Osteocyte (in vitro differentiated cells): ENCODE data around the gene CHD6. TPM values are rescaled to one million over a fixed set of nuclear protein-coding genes. Genes with fewer than 3 reads are reported as not detected.

Source experiments
- DNase-seq: peaks from one replicate; pipeline ENCODE4 v3.0.0; 2021; ENCODE audit warnings: mixed read lengths; ENCODE audit not compliant: unreplicated experiment; ENCODE audit errors: extremely low spot score
- H3K27ac Mint-ChIP-seq: one replicate; pipeline ENCODE4 v1.8.0; 2021; ENCODE audit warnings: mild to moderate bottlenecking, mixed read lengths; ENCODE audit not compliant: unreplicated experiment
- H3K27me3 Mint-ChIP-seq: one replicate; pipeline ENCODE4 v1.8.0; 2021; ENCODE audit warnings: mixed read lengths; ENCODE audit not compliant: unreplicated experiment
- H3K36me3 Mint-ChIP-seq: one replicate; pipeline ENCODE4 v1.8.0; 2021; ENCODE audit warnings: mixed read lengths; ENCODE audit not compliant: unreplicated experiment
- H3K4me1 Mint-ChIP-seq: one replicate; pipeline ENCODE4 v1.8.0; 2021; ENCODE audit warnings: mixed read lengths; ENCODE audit not compliant: unreplicated experiment
- H3K4me3 Mint-ChIP-seq: one replicate; pipeline ENCODE4 v1.8.0; 2021; ENCODE audit warnings: mild to moderate bottlenecking, moderate library complexity, mixed read lengths; ENCODE audit not compliant: unreplicated experiment
- H3K9me3 Mint-ChIP-seq: one replicate; pipeline ENCODE4 v1.8.0; 2021; ENCODE audit warnings: mixed read lengths; ENCODE audit not compliant: unreplicated experiment
- CTCF ChIP-seq: fragments of 200-600 bp; sonication (generic); IDR thresholded peaks from 2 replicates; pipeline ENCODE4 v1.5.0; 2021; ENCODE audit warnings: antibody characterized with exemption, mild to moderate bottlenecking, moderate library complexity
- total RNA-seq: library from RNA; stranded (reverse); gene quantifications from 2 replicates; pipeline ENCODE4 v1.2.1, GENCODE V29; 2021

CHD6 gene
- total RNA-seq, 1 donor from 2014 or later = 51.4 TPM

GRCh38 chr20:41353530-41353929 lies 264.6 kb downstream of the CHD6 start:
- Mint-ChIP-seq H3K4me1 (no peaks in the 10 kb centered on the region), H3K27ac (no peak overlapping the region), H3K36me3 (no peaks in the 10 kb centered on the region), H3K27me3 (no peaks in the 10 kb centered on the region), H3K9me3 (no peaks in the 10 kb centered on the region), H3K4me3 (no peak overlapping the region)
- DNase-seq = no peak
- no peak for TF ChIP-seq CTCF

DNA sequence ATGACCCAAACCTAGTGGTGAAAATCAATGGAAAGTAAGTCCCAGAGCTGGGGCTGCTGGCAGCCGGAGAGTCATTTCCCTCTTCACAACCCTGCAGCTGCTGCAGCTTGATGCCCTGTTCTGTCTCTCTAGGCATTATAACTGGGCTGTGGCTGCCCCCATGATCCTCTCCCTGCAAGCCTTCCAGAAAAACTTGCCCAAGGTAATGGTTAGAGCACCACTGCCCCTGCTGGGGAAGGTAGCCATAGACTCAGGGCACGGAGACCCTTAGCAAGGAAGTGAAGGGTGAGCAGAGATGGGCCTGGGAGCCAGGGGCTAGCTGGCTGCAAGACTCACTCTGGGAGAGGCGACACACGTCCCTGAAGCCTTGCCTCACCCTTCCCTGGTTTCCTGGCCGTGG lies 265.5 kb downstream of the CHD6 start:
- H3K4me1 Mint-ChIP-seq = no peaks in the 10 kb centered on the region
- no peak overlapping the region for H3K27ac Mint-ChIP-seq
- no peak overlapping the region for H3K4me3 Mint-ChIP-seq
- no peak for TF ChIP-seq CTCF
- no peak for DNase-seq
- no peaks in the 10 kb centered on the region for H3K36me3 Mint-ChIP-seq
- H3K9me3 Mint-ChIP-seq = no peaks in the 10 kb centered on the region
- H3K27me3 Mint-ChIP-seq = no peaks in the 10 kb centered on the region

GRCh38 chr20:41352106-41352505 lies 266.1 kb downstream of the CHD6 start:
- no peak for TF ChIP-seq CTCF
- no peaks in the 10 kb centered on the region for H3K4me1 Mint-ChIP-seq
- no peak overlapping the region for H3K27ac Mint-ChIP-seq
- H3K9me3 Mint-ChIP-seq = no peaks in the 10 kb centered on the region
- no peak for DNase-seq
- H3K27me3 Mint-ChIP-seq = no peaks in the 10 kb centered on the region
- H3K4me3 Mint-ChIP-seq = no peak overlapping the region
- H3K36me3 Mint-ChIP-seq = no peaks in the 10 kb centered on the region
